ENCODE data around the gene USP3.

- TF ChIP-seq TSHZ2 (CRISPR knock-in tag; IDR thresholded peaks at IDR 0.05) (no peak), PATZ1 (CRISPR knock-in tag; IDR thresholded peaks at IDR 0.05; ENCODE audit: borderline replicate concordance) (no peak), ZC3H10 (CRISPR knock-in tag; IDR thresholded peaks at IDR 0.05) (no peak), ESRRG (CRISPR knock-in tag; IDR thresholded peaks at IDR 0.05) (no peak), SNAI2 (CRISPR knock-in tag; IDR thresholded peaks at IDR 0.05) (no peak), ZFP30 (CRISPR knock-in tag; IDR thresholded peaks at IDR 0.05) (no peak), ZNF565 (CRISPR knock-in tag; conservative IDR thresholded peaks at IDR 0.05; ENCODE audit: low read depth) (no peak), ISL1 (CRISPR knock-in tag; IDR thresholded peaks at IDR 0.05) (no peak)
These were observed 51.1 kb downstream of the USP3 start for GRCh38 chr15:63555507-63555906.

Data from SK-N-SH treated with all-trans-retinoic acid at 6 μM for 48 hours (cell line).